Activated naive CD8-positive, alpha-beta T cell treated with anti-CD3 and anti-CD28 coated beads for 36 hours (primary cell): ENCODE data around the gene CEBPG. TPM values are rescaled to one million over a fixed set of nuclear protein-coding genes. Genes with fewer than 3 reads are reported as not detected.
A peak's percentile ranks its signal among the peaks of the same experiment; 100 is the strongest.

Experiments used
- DNase-seq: peaks from one replicate; pipeline ENCODE4 v3.0.0; 2021
- H3K27ac Mint-ChIP-seq: one replicate; pipeline ENCODE4 v1.8.0; 2022; ENCODE audit warnings: mild to moderate bottlenecking, moderate library complexity, mixed read lengths
- H3K27me3 Mint-ChIP-seq: one replicate; pipeline ENCODE4 v1.8.0; 2022; ENCODE audit warnings: mild to moderate bottlenecking, mixed read lengths
- H3K36me3 Mint-ChIP-seq: one replicate; pipeline ENCODE4 v1.8.0; 2021; ENCODE audit warnings: mild to moderate bottlenecking, mixed read lengths
- H3K4me1 Mint-ChIP-seq: one replicate; pipeline ENCODE4 v1.8.0; 2021; ENCODE audit warnings: mixed read lengths
- H3K4me3 Mint-ChIP-seq: one replicate; pipeline ENCODE4 v1.8.0; 2022; ENCODE audit warnings: mild to moderate bottlenecking, moderate library complexity, mixed read lengths
- H3K9me3 Mint-ChIP-seq: one replicate; pipeline ENCODE4 v1.8.0; 2022; ENCODE audit warnings: mixed read lengths
- total RNA-seq, 2 experiments: library from RNA; stranded (reverse); gene quantifications; one replicate each; pipeline ENCODE4 v1.2.3, GENCODE V29; 2021

The CEBPG gene
- total RNA-seq, 2 experiments from 2014 or later, result 30.1 to 30.9 TPM

DNA sequence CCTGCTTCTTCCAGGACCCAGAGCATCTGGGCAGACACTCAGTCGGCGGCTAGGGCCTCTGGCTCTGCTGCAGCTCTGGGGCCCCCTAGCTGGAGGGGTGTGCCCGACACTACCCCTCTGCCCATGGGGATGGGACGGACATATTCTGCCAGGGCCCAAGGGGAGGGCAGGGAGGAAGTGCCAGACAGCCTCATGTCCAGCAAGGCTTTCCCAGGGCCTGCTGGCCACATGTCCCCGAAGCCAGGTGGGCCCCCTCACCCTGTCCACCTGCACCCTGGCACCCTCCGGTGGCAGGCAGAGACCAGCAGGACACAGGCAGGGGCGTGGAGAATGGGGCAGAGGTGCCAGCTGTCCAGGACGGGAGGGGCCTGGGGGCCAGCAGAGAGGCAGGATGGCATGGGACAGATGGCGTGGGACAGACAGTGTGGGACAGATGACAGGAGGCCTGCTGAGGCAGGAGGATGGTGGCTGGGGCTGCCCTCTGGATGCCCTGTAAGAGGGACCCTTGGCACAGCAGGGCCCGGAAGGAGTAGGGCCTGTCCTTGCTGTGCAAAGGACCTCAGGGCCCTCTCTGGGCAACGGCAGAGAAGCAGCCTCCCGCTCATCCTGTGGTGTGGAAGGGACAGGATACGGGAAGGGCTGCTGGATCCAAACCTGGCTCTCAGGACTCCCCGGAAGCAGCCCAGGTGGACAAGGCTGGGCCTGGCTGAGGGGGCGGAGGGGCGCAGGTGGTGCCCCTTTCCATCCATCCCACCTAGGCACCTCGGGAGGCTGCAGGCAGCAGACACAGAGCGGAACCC lies 29.1 kb downstream of the CEBPG start:
- no peaks in the 10 kb centered on the region for H3K36me3 Mint-ChIP-seq
- no peaks in the 10 kb centered on the region for H3K27me3 Mint-ChIP-seq
- no peak overlapping the region for H3K4me3 Mint-ChIP-seq
- no peaks in the 10 kb centered on the region for H3K4me1 Mint-ChIP-seq
- H3K27ac Mint-ChIP-seq, result no peak overlapping the region
- H3K9me3 Mint-ChIP-seq, result no peaks in the 10 kb centered on the region
- no peak for DNase-seq

DNA sequence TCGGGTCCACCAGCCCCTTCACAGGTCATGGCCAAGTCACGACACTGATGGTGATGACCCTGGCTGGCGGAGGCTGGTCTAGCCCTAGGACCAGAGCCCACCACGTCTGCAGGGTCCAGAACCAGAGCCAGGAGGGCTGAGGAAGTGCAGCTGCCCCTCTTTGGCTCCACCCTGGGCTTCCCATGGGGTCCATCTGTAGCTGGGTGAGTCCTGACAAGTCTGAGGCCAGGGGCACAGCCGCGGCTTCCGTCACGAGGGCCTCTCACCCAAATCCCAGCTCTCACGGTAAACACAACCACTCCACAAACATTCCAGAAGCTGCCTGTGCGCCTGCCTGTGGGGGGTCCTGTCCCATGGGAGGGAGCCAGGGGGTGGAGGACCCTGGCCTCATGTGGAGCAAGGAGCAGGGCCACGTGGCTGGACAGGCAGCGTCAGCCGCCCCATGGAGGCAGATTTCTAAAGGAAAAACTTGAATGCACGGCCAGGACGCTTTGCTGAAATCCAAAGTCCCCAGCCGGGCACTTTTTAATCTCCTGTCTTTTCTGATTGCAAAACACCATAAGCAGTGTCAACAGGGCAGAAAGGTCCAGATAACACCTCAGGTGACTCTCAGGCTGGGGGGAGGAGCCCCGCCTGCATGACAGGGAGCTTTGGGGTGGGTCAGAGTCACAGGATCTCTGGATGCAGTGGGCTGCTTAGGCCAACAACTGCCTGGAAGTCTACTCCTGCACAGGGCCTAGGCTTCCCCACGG lies 29.9 kb downstream of the CEBPG start:
- no peaks in the 10 kb centered on the region for H3K4me1 Mint-ChIP-seq
- H3K9me3 Mint-ChIP-seq, result no peaks in the 10 kb centered on the region
- H3K27me3 Mint-ChIP-seq, result no peaks in the 10 kb centered on the region
- H3K4me3 Mint-ChIP-seq, result no peak overlapping the region
- H3K27ac Mint-ChIP-seq, result no peak overlapping the region
- no peaks in the 10 kb centered on the region for H3K36me3 Mint-ChIP-seq
- DNase-seq, result no peak

DNA sequence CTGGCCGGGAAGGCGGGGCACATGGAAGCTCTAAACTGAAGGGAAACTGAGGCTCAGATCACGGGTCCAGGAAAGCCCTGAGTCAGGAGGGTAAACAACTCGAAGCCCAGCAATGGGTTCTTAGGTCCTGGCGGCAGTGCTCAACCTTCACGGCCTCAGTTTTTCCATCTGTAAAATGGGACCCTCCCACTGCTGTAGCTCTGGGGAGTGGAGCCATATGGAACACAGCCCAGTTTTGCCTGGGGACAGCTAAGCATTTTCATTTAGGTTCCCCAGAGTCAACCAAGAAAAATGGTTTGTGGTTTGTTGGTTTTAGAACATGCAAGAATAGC lies 30.4 kb downstream of the CEBPG start:
- Mint-ChIP-seq H3K4me1 (no peaks in the 10 kb centered on the region), H3K4me3 (no peak overlapping the region), H3K9me3 (no peaks in the 10 kb centered on the region), H3K27ac (no peak overlapping the region), H3K27me3 (no peaks in the 10 kb centered on the region), H3K36me3 (no peaks in the 10 kb centered on the region)
- DNase-seq, result no peak

DNA sequence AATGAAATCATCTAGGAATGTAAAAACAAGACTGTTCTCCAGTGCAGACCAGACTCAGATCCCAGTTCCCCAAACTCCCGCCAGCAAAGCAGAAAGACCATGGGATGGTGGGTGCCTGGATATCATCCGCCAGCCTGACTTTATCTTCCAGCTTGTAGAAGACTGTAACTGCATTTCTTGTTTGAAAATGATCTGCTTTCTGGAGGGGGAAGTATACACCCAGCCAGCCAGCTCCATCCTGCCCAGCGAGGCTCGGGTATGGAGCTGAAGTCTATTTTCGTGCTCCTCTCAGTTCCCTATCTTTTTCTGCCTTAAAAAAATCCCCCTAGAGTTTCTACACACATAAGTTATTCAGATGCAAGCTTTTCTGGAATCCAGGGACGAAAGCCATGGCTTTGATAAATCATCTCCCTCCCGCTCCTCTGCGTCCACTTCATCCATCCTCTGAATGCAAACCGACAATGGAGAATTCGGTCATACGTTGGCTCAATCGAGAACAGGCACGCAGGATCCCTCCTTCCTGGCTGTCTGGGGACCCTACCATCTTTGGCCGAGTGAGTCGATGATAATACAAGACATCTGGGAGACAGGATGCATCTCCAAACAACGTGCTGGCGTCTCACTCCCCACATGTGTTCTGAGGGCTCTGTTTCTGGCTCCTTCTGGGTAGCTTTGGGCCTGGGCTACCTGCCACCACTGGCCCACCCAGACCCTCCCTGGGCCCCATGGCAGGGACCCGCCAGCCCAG lies 31.2 kb downstream of the CEBPG start:
- DNase-seq, result no peak
- no peaks in the 10 kb centered on the region for H3K9me3 Mint-ChIP-seq
- H3K27ac Mint-ChIP-seq, result no peak overlapping the region
- H3K4me3 Mint-ChIP-seq, result no peak overlapping the region
- no peaks in the 10 kb centered on the region for H3K36me3 Mint-ChIP-seq
- H3K27me3 Mint-ChIP-seq, result no peaks in the 10 kb centered on the region
- no peaks in the 10 kb centered on the region for H3K4me1 Mint-ChIP-seq

DNA sequence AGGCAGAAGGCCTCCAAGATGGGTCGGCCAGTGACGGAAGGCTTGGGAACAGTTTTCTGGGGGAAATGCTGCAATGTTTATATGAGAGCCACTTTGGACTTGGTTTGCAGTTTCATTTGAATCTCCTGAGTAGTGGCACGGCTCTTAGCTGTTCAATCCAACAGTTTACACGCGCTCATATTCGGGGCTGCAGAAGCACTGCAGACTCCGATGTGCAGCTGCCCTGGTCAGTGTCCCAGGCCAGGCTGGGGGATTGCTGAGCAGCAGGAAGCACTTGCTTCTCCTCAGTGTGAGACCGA lies 31.7 kb downstream of the CEBPG start:
- Mint-ChIP-seq H3K36me3 (no peaks in the 10 kb centered on the region), H3K4me3 (no peak overlapping the region), H3K4me1 (no peaks in the 10 kb centered on the region), H3K9me3 (no peaks in the 10 kb centered on the region), H3K27me3 (no peaks in the 10 kb centered on the region), H3K27ac (no peak overlapping the region)
- DNase-seq, result no peak

DNA sequence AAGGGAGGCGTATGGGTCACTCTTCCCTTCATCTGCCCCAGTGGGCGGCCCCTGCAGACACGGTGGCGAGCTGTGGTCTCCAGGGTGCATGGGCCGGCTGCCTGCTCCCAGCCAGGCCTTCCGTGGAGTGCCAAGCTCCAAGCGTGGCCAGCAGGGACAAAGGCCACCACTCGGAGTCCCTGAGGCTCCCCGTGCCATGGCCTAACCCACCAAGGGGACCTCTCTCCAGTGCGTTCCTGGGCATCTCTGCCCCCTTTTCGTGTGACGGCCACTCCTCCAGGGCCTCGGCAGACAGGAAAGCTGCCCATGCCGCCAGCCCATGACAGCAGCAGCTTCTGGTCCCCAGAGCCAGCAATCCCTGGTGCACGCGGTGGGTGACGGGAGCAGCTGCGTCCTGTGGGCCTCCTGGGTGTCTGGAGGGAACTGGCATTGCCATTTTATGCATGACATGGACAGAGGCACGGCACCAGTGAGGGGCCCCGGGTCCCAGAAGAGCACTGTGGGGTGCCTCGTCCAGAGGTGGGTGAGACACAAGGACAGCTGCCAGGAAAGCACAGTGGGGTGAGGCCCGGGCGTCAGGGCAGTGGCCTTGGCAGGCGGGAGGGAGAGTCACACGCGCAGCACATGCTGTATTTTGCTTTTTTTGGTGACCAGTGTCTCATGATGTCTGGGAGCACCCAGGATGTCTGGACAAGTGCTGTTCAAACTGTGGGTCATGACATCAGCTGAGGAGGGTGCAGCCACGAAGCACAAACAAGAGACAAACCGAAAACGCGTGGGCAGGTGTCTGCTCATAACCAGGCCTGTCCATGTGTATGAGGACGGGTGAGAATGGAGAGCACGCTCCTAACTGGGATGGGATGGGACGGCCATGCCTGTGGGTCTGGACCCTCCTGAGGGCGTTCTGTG lies 32.3 kb downstream of the CEBPG start:
- Mint-ChIP-seq H3K4me1 (no peaks in the 10 kb centered on the region), H3K36me3 (no peaks in the 10 kb centered on the region), H3K27me3 (no peaks in the 10 kb centered on the region), H3K27ac (no peak overlapping the region), H3K9me3 (no peaks in the 10 kb centered on the region), H3K4me3 (no peak overlapping the region)
- DNase-seq, result no peak

DNA sequence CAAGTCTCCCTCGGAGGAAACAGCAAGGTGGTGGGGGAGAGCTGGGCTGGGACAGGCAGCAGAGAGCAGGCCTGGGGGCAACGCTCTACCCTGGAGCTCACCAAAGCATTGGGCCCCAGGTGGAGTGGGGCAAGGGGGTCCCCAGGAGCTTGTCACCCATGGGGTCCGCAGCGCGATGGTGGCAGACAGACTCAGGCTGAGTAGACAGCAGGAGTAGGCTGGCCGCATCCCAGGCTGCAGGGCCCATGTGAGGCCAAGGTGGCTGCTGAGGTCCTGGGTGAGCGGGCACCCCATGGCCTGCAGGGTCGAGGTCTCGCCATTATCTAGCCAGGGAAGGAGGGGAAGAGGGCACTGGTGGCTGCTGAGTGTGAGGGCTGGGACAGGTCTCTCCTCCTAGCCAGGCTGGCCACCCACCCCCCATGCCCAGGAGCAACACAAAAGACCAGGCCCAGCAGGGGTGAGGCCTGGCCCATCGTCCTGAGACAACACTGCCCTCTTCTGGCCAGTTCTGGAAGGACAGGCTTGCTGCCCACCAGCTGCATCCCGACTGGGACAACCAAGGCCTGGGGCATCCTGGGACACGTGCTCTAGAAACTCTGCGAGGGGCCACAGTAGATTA lies 33.1 kb downstream of the CEBPG start:
- Mint-ChIP-seq H3K27me3 (no peaks in the 10 kb centered on the region), H3K4me1 (no peaks in the 10 kb centered on the region), H3K36me3 (no peaks in the 10 kb centered on the region), H3K4me3 (no peak overlapping the region), H3K27ac (no peak overlapping the region), H3K9me3 (no peaks in the 10 kb centered on the region)
- peak; percentile 69 for DNase-seq

DNA sequence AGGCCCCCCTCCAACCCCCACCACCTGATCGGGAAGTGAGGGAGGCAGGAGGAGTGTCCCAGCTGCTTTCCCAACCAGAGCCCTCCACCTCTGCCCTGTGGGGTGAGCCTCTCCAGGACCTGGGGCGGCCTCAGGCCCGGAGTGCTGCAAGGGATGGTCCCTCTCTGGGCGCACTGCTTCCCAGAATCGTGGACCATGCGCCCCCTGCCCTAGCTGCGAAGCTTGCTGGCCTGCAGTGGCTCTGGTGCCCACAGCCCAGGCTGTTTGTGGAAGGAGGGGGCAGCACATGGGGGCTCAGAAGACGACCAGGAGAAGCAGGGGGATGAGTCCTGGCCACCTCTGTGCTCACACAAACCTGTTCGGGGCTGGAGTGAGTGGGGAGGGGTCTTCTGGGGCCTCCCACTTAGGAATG lies 33.6 kb downstream of the CEBPG start:
- no peaks in the 10 kb centered on the region for H3K4me1 Mint-ChIP-seq
- DNase-seq, result no peak
- H3K27me3 Mint-ChIP-seq, result no peaks in the 10 kb centered on the region
- no peak overlapping the region for H3K4me3 Mint-ChIP-seq
- H3K27ac Mint-ChIP-seq, result no peak overlapping the region
- no peaks in the 10 kb centered on the region for H3K9me3 Mint-ChIP-seq
- H3K36me3 Mint-ChIP-seq, result no peaks in the 10 kb centered on the region

DNA sequence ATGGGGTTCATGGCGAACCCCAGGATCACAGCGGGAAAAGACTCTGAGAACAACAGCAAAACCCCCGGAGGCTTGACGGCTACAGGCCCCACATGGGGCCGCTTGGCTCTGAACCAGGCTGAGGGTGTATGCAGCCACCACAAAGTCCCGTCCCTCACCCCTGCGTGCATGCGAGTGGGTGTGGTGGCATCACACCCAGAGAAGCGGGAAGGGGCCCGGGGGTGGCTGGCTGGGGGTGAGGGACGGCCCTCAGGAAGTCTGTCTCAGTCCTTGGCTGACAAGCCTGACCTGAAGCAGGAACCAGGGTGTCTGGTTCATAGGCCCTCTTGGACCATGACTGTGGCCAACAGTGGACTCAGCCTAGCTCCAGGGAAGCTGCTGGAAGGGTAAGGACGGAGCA lies 34.2 kb downstream of the CEBPG start:
- Mint-ChIP-seq H3K36me3 (no peaks in the 10 kb centered on the region), H3K9me3 (no peaks in the 10 kb centered on the region), H3K4me3 (no peak overlapping the region), H3K27me3 (no peaks in the 10 kb centered on the region), H3K27ac (no peak overlapping the region), H3K4me1 (no peaks in the 10 kb centered on the region)
- DNase-seq, result no peak

DNA sequence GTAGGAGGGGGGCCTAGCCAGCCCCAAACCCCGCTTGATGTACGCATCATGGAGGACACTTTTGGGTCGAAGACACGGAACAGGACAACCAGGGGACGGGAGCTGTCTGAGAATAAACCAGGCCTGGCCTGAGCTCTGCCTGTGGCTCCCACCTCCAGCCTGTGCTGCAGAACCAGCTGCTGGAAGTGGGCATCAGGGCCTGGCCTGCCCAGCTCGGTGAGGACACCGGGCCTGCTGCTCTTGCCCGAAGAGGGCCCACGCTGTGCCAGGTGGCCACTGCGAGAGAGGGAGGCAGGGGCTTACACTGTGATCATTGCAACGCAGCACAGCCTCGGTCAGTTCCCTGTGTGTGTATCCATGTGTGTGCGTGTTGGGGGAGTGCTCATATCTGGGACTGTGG lies 34.6 kb downstream of the CEBPG start:
- Mint-ChIP-seq H3K4me1 (no peaks in the 10 kb centered on the region), H3K36me3 (no peaks in the 10 kb centered on the region), H3K9me3 (no peaks in the 10 kb centered on the region), H3K27ac (no peak overlapping the region), H3K4me3 (no peak overlapping the region), H3K27me3 (no peaks in the 10 kb centered on the region)
- DNase-seq, result no peak

DNA sequence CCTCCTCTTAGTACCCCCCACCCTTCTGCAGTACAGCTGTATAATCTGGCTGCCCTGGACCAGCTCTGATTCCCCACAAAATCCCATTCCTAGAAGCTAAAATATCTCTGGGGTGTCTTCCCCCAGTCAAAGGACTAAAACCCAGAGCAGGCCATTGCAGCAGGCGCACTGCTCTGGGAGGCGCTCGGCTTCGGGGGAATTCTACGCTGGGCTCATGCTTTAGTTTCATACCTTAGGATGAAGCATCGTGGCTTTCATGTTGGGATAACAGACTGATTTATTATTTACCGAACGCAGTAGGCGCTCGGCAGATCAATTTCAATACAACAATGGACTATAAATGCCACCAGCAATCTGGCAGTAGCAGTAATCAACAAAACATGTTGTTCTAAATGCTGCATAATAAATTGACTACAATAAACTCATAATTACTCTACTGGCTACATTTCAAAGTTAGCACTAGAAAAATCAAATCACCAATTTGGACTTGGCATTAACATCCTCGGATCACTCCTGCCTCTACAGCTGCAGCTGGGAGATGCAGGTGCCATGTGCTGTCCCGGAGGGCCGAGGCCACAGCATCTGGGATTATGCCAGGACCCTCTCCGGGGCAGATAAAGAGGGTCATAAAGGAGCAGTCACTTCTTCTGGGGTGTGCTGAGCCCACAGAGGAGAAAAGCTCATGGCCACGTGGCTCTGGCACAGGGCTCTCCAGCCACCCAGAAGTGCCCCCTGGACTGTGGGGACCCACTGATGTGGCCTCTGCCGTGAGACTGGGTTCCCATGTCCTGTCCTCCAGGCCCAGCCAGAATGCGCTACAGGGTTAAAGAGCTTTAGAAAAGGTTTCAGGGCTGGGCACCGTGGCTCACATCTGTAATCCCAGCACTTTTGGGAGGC lies 35.3 kb downstream of the CEBPG start:
- H3K36me3 Mint-ChIP-seq, result no peaks in the 10 kb centered on the region
- H3K27ac Mint-ChIP-seq, result no peak overlapping the region
- H3K4me1 Mint-ChIP-seq, result no peaks in the 10 kb centered on the region
- no peak overlapping the region for H3K4me3 Mint-ChIP-seq
- H3K9me3 Mint-ChIP-seq, result no peaks in the 10 kb centered on the region
- H3K27me3 Mint-ChIP-seq, result no peaks in the 10 kb centered on the region
- DNase-seq, result no peak

DNA sequence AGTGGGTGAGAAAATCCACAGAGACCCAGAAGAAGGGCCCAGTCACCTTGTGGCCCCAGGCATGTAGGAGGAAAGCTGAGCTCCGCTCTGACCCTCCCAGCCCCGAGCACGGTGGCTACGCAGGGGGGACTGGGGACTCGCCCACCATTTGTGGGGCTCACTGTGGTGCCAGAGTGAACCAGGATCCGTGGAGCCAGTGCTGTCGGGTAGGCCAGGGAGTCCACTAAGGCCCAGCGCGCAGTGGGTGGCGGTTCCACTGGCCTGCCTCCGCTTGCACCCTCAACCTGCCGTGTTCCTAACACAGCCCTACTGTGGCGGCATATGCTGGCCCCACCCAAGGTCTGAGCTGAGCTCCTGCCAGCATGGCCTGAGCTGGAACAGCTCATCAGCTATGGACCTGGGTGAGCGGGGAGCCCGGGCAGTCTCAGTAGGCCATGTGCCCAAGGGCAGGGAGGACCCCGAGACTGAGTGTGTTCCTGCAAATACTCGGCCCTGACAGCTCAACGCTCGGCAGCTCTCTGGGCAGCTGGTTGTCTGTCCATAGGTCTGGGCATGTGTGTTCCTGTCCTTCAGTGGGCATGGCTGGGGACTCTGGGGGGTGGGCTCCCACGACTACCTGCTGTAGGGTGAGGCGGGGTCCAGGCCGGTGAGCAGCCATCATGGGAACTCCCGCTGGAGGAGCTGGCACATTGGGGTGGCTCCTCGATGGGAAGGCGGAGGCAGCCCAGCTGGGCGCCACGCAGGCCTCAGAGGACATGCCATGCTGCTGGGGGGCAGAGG lies 36.6 kb downstream of the CEBPG start:
- H3K9me3 Mint-ChIP-seq, result no peaks in the 10 kb centered on the region
- DNase-seq, result no peak
- H3K4me3 Mint-ChIP-seq, result no peak overlapping the region
- no peaks in the 10 kb centered on the region for H3K4me1 Mint-ChIP-seq
- H3K27me3 Mint-ChIP-seq, result no peaks in the 10 kb centered on the region
- H3K36me3 Mint-ChIP-seq, result no peaks in the 10 kb centered on the region
- H3K27ac Mint-ChIP-seq, result no peak overlapping the region

DNA sequence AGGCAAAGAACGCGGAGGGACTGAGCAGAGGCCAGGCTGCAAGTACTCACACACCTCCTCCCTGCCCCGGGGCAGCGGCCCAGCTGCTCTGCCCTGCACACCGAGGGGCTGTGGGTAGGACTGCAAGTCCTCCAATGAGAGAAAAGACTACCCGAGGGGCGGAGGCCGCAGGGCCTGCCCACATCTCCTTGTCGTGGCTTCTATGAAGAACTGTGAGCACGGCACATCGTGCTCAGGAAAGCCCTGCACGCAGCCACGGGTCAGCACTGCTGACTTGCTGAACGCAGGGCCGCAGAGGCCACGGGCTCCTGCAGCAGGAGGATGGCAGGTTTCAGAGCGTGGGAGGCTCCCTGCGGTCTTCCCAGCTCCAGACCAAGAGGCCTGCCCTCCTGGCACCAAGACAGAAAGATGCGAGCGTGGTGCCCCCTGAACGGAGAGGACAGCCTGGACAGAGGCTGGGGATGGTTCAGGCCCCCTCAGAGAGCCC lies 37.4 kb downstream of the CEBPG start:
- no peaks in the 10 kb centered on the region for H3K9me3 Mint-ChIP-seq
- H3K36me3 Mint-ChIP-seq, result no peaks in the 10 kb centered on the region
- H3K27ac Mint-ChIP-seq, result no peak overlapping the region
- no peak for DNase-seq
- H3K27me3 Mint-ChIP-seq, result no peaks in the 10 kb centered on the region
- H3K4me1 Mint-ChIP-seq, result no peaks in the 10 kb centered on the region
- H3K4me3 Mint-ChIP-seq, result no peak overlapping the region
